CD4-positive, alpha-beta T cell (primary cell): ENCODE results near the gene CCDC107. TPM values are rescaled to one million over a fixed set of nuclear protein-coding genes. Genes with fewer than 3 reads are reported as not detected.
A peak's percentile ranks its signal among the peaks of the same experiment; 100 is the strongest.

Experiments
- ATAC-seq: fragments of 200-7000 bp; cut with Tn5 transposase; one replicate; pipeline ENCODE4 v1.10.0; 2022; ENCODE audit warnings: mild to moderate bottlenecking; ENCODE audit not compliant: poor library complexity
- CTCF ChIA-PET: fragments of 350-600 bp; sonication (Branson Sonifier 250); formaldehyde crosslinking; loops from one replicate; lab custom pipeline; 2021; ENCODE audit warnings: antibody characterized with exemption, inconsistent platforms; lab: Charles Lee
- POLR2A ChIA-PET: fragments of 350-600 bp; sonication (Branson Sonifier 250); formaldehyde crosslinking; loops from one replicate; lab custom pipeline; 2021; ENCODE audit warnings: antibody characterized with exemption, inconsistent platforms; lab: Charles Lee
- DNase-seq, 14 experiments: peaks; one replicate each; pipeline ENCODE4 v3.0.0-alpha.2; 2013 to 2020; ENCODE audit warnings: mixed read lengths in 2 of 14
- H3K27ac ChIP-seq, 2 donors: one replicate each; pipeline versions ENCODE4 v1.5.1 to v1.7.0; 2013; ENCODE audit warnings: low read length in 2 of 2, low read depth in 1 of 2, mild to moderate bottlenecking in 1 of 2
- H3K27me3 ChIP-seq, 2 experiments: 1 replicate in 1 of 2; 2 replicates in 1 of 2; pipeline versions ENCODE4 v1.6.1 to v1.7.0; 2013; ENCODE audit warnings: low read length in 2 of 2, control low read depth in 1 of 2, mild to moderate bottlenecking in 1 of 2, moderate library complexity in 1 of 2; ENCODE audit not compliant: insufficient read depth in 2 of 2, control insufficient read depth in 1 of 2
- H3K36me3 ChIP-seq: one replicate; pipeline ENCODE4 v1.6.1; 2013; ENCODE audit warnings: low read length, control low read depth; ENCODE audit not compliant: insufficient read depth
- H3K4me1 ChIP-seq: one replicate; pipeline ENCODE4 v1.6.1; 2013; ENCODE audit warnings: low read length, control low read depth; ENCODE audit not compliant: insufficient read depth
- H3K4me3 ChIP-seq: one replicate; pipeline ENCODE4 v1.5.1; 2013; ENCODE audit warnings: mild to moderate bottlenecking, low read length, moderate library complexity
- H3K9me3 ChIP-seq, 2 experiments: 1 replicate in 1 of 2; 2 replicates in 1 of 2; pipeline versions ENCODE4 v1.6.1 to v1.7.0; 2013; ENCODE audit warnings: low read length in 2 of 2, mild to moderate bottlenecking in 2 of 2, control low read depth in 1 of 2, moderate library complexity in 1 of 2; ENCODE audit not compliant: control insufficient read depth in 1 of 2, insufficient read depth in 1 of 2
- H3K27ac Mint-ChIP-seq: one replicate; pipeline ENCODE4 v1.8.0; 2020; ENCODE audit warnings: mixed read lengths
- H3K27me3 Mint-ChIP-seq: one replicate; pipeline ENCODE4 v1.8.0; 2021; ENCODE audit warnings: mixed read lengths
- H3K36me3 Mint-ChIP-seq: one replicate; pipeline ENCODE4 v1.8.0; 2021; ENCODE audit warnings: low read depth, mixed read lengths
- H3K4me1 Mint-ChIP-seq: one replicate; pipeline ENCODE4 v1.8.0; 2021; ENCODE audit warnings: low read depth, mixed read lengths
- H3K4me3 Mint-ChIP-seq: one replicate; pipeline ENCODE4 v1.8.0; 2020; ENCODE audit warnings: mild to moderate bottlenecking, mixed read lengths
- H3K9me3 Mint-ChIP-seq: one replicate; pipeline ENCODE4 v1.8.0; 2020; ENCODE audit warnings: mixed read lengths
- CTCF ChIP-seq: fragments of 200-600 bp; IDR thresholded peaks from one replicate; pipeline ENCODE4 v1.8.0; 2022; ENCODE audit warnings: antibody characterized with exemption, mild to moderate bottlenecking
- intact Hi-C, 2 experiments: fragments of 100-400 bp; cut with DNase I in 1 of 2; cut with micrococcal nuclease in 1 of 2; formaldehyde crosslinking; loops; one replicate each; pipeline versions ENCODE4 v1.15.1 to v1.9.0; 2023 to 2025; cut with DNase I, micrococcal nuclease
- total RNA-seq, 174 experiments: library from RNA in 2 of 174; stranded (reverse) in 2 of 174; gene quantifications; one replicate each; pipeline ENCODE4 v1.2.3 and lab custom pipeline; 2021 to 2026

CCDC107 gene
- total RNA-seq, 2 experiments from 2014 or later, result 10.2 TPM

- H3K4me3 Mint-ChIP-seq, result peak overlapping the region; percentile 80
- intact Hi-C loops, result no loop called here
- H3K36me3 Mint-ChIP-seq, result no peaks in the 10 kb centered on the region
- peaks cover 10% of the 10 kb centered on the region for H3K27me3 Mint-ChIP-seq
- Histone ChIP-seq H3K27ac (no peak overlapping the region), H3K27me3 (peaks cover 0 to 6% of the 10 kb centered on the region in 2 experiments), H3K4me3 (peak overlapping the region; percentile 58), H3K36me3 (no peaks in the 10 kb centered on the region), H3K9me3 (no peaks in the 10 kb centered on the region), H3K4me1 (peaks cover 15% of the 10 kb centered on the region)
- TF ChIP-seq CTCF, result no peak
- POLR2A ChIA-PET, result interaction anchor here (0.7 to 2.9 kb wide), 6 partner anchors 10 to 56 kb away, joined by 3 to 11 read pairs (median 5); partner anchors contain the start of genes ARHGEF39, CCDC107, CREB3 and TLN1
- H3K27ac Mint-ChIP-seq, result no peak overlapping the region
- no peaks in the 10 kb centered on the region for H3K9me3 Mint-ChIP-seq
- DNase-seq (peak in 5 of 14 experiments; percentile 13 to 59 (median 36)), ATAC-seq (peak; percentile 60)
- H3K4me1 Mint-ChIP-seq, result peaks cover 15% of the 10 kb centered on the region
- CTCF ChIA-PET, result interaction anchor here (0.6 to 2.5 kb wide), 3 partner anchors 10 to 72 kb away, joined by 3 to 9 read pairs (median 4); partner anchors contain the start of gene ARHGEF39
Observed at GRCh38 chr9:35675732-35676392, 17.8 kb downstream of the CCDC107 start.

- H3K4me1 Mint-ChIP-seq, result peaks cover 15% of the 10 kb centered on the region
- no peaks in the 10 kb centered on the region for H3K36me3 ChIP-seq
- POLR2A ChIA-PET, result no interaction called here
- intact Hi-C loops, result no loop called here
- no peak overlapping the region for H3K4me3 ChIP-seq
- peaks cover 10% of the 10 kb centered on the region for H3K27me3 Mint-ChIP-seq
- no peak for DNase-seq
- H3K4me1 ChIP-seq, result peaks cover 15% of the 10 kb centered on the region
- no peak for TF ChIP-seq CTCF
- H3K27me3 ChIP-seq, result peaks cover 0 to 6% of the 10 kb centered on the region in 2 experiments
- ATAC-seq, result no peak
- H3K36me3 Mint-ChIP-seq, result no peaks in the 10 kb centered on the region
- no peaks in the 10 kb centered on the region for H3K9me3 ChIP-seq
- H3K27ac Mint-ChIP-seq, result no peak overlapping the region
- no peak overlapping the region for H3K27ac ChIP-seq
- CTCF ChIA-PET, result no interaction called here
- no peak overlapping the region for H3K4me3 Mint-ChIP-seq
- no peaks in the 10 kb centered on the region for H3K9me3 Mint-ChIP-seq
Observed at GRCh38 chr9:35679091-35679490, 21.0 kb downstream of the CCDC107 start.

- POLR2A ChIA-PET, result interaction anchor here (1.4 kb wide), 1 partner anchor 16 kb away, joined by 3 read pairs; no protein-coding TSS in a partner anchor
- no peak overlapping the region for H3K27ac ChIP-seq
- H3K27ac Mint-ChIP-seq, result no peak overlapping the region
- peaks cover 0 to 6% of the 10 kb centered on the region in 2 experiments for H3K27me3 ChIP-seq
- no peak overlapping the region for H3K4me3 ChIP-seq
- H3K9me3 ChIP-seq, result no peaks in the 10 kb centered on the region
- H3K4me3 Mint-ChIP-seq, result no peak overlapping the region
- H3K4me1 Mint-ChIP-seq, result peaks cover 11% of the 10 kb centered on the region
- no peaks in the 10 kb centered on the region for H3K9me3 Mint-ChIP-seq
- CTCF ChIA-PET, result no interaction called here
- ATAC-seq (no peak), DNase-seq (no peak)
- H3K4me1 ChIP-seq, result peaks cover 15% of the 10 kb centered on the region
- no peak for TF ChIP-seq CTCF
- no peaks in the 10 kb centered on the region for H3K36me3 Mint-ChIP-seq
- peaks cover 6% of the 10 kb centered on the region for H3K27me3 Mint-ChIP-seq
- intact Hi-C loops, result no loop called here
- no peaks in the 10 kb centered on the region for H3K36me3 ChIP-seq
Observed at GRCh38 chr9:35679766-35680330, 21.8 kb downstream of the CCDC107 start.
